Omental fat pad (tissue), 4 donors: Measurements from ENCODE around the gene GPER1. TPM values are rescaled to one million over a fixed set of nuclear protein-coding genes. Genes with fewer than 3 reads are reported as not detected.

Experiments
- ATAC-seq: fragments of 150-250 bp; one replicate; pipeline ENCODE4 v1.9.1; 2016; ENCODE audit warnings: mild to moderate bottlenecking, moderate library complexity; ENCODE audit not compliant: low FRiP score
- DNase-seq: peaks from one replicate; pipeline ENCODE4 v3.0.0-alpha.2; 2019; ENCODE audit warnings: low spot score
- total RNA-seq, 4 donors: library from RNA; depleted of rRNA; stranded (reverse); fragments of >200 nt; gene quantifications; one replicate each; pipeline ENCODE4 v1.1.0, GENCODE V29; 2016
- TF ChIP-seq, protein P1 (sequence below), 3 donors: fragments of 450-650 bp; IDR thresholded peaks; one replicate each; pipeline ENCODE4 v1.5.1; 2016 to 2017; ENCODE audit warnings: antibody characterized with exemption in 3 of 3, mild to moderate bottlenecking in 3 of 3, moderate library complexity in 2 of 3

GPER1 gene
- total RNA-seq, 4 donors from 2014 or later: 3.2 to 18.9 (median 4.1) TPM

DNA sequence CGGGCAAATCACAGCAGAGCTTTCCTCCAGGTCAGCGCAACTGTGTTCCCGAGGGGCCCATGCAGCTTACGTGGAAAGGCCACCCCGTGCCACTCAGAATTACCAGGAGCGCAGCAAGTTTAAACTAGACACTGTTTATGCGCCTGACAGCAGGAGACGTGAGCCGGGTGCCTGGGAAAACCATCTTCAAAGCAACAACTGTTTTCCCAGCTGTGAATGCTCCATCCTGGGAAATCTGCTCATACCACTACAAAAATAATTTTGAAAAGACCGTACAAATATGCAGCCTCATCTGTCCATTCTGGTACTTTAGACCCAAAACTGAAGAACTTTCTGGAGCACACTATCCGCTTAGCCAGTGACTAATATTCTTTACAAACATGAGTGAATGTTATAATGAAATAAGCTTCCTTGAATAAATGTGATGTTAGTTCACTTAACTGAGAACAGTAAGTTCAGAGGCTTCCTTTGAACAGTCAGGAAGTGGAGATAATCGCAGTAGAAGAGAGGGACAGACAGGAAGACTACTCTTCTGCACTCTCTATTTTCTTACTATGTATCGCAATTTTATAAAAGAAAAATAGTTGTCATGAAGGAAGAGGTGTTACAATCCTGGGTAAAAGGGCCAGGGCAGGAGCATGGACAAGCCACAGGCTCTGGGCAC, 16.7 kb downstream of the GPER1 start:
- TF ChIP-seq, protein P1, sequence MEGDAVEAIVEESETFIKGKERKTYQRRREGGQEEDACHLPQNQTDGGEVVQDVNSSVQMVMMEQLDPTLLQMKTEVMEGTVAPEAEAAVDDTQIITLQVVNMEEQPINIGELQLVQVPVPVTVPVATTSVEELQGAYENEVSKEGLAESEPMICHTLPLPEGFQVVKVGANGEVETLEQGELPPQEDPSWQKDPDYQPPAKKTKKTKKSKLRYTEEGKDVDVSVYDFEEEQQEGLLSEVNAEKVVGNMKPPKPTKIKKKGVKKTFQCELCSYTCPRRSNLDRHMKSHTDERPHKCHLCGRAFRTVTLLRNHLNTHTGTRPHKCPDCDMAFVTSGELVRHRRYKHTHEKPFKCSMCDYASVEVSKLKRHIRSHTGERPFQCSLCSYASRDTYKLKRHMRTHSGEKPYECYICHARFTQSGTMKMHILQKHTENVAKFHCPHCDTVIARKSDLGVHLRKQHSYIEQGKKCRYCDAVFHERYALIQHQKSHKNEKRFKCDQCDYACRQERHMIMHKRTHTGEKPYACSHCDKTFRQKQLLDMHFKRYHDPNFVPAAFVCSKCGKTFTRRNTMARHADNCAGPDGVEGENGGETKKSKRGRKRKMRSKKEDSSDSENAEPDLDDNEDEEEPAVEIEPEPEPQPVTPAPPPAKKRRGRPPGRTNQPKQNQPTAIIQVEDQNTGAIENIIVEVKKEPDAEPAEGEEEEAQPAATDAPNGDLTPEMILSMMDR (IDR thresholded peaks at IDR 0.05): no peak
- no peak for DNase-seq
- ATAC-seq: no peak

DNA sequence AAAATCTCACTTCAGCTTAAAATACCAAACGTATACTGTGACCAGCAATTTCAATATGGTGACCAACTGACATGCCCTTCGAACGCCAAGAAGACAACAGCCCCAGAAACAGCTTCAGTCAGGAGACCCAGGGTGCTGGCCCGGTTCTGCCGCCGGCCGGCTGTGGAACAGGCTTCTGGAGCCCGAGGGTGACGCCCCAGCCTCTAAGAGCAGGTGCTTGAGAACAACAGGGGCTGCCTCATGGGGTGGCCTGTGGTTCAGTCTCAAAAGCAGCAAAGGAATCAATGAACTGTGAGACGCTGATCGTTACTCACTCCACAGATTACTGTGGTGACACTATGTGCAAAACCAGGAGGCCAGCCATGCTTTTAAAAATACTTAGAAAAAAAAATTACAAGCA, 17.3 kb downstream of the GPER1 start:
- ATAC-seq: no peak
- DNase-seq: no peak
- TF ChIP-seq, protein P1 (IDR thresholded peaks at IDR 0.05): no peak

DNA sequence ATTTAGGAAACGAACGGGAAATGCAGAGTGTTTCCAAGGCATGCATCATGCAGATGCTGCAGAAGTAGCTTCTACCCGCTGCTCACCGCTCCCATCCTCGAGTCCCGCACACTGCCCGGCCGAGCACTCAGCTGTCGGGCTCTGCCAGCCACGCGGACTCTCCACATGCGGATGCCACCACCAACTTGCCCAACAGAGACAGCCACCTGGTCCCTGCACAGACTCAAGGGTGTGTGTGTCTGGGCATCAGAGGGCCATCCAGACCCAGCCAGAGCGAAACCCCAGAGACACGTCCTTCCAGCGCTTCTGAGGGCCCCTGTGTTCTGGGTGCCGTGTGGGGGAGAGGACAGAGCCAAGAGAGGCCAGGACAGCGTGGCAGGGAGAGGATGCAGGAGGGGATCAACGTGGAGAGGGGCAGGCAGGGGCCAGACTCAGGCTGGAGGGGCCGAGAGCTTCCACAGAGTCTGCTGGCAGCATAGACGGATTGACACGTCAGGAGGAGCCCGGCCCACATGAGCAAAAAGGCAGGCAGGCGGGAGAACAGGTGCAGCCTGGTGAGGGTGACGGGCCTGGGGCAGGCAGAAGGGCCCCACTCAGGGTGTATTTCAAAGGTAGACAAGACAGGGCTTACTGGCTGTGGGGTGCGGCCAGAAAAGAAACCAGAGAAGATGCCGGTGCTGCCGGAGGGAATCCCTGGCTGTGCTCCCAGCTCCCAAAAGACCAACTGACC, 18.3 kb downstream of the GPER1 start:
- ATAC-seq: no peak
- TF ChIP-seq, protein P1 (IDR thresholded peaks at IDR 0.05): no peak
- no peak for DNase-seq

DNA sequence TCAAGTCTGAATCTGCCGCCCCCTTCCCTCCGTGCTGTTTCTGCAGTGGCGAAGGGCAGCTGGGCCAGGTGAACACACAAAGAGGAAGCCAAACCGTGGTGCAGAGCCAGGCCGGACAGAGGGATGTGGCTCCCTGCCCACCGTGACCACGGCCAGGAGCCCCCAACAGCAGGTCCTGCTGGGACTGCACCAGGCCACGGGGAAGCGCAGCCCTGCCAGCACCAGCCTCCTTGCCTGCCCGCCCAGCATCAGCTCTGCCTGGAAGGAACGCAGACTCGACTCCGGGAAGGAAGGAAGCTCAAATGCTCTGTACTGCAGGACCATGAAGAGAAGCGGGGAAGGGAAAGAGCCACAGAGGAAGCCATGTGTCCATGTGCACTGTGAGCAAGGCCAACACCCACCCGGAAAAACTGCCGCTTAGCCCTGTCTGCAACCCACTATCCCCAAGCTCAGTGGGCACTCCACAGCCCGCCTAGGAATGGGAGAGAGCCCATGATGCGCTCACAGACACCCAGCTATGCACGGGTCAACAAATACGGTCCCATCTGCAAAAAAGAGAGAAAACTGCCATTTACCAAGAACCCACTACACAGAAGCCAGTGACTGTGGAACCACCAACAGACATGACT, 19.0 kb downstream of the GPER1 start:
- no peak for DNase-seq
- TF ChIP-seq, protein P1 (IDR thresholded peaks at IDR 0.05): no peak
- ATAC-seq: no peak

DNA sequence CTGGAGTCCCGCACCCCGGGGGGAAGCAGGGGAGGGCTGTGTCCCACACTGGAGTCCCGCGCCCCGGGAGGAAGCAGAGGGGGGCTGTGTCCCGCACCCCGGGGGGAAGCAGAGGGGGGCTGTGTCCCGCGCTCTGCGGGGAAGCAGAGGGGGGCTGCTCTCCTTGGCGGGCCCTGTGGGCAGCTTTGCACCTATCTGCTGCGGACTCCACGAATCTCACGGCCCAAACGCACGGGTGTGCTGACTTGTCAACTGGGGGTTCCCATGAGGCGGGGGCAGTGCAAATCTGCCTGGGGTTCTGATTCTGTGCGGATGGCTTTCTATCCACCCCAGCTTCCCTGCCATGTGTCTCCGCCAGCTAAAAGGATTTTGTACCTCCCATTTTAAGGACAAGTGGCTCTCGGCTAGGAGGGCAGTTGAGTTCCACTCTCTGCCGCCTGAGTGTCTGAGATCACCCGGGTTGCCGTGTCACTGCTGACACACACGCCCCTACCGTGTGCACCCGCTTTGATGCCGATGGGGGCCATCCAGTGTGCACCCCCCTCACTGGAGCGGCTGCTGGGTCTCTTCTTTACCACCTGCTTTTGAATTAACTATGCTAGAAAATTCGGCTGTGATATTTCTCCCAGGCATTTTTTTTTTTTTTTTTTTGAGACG, 20.5 kb downstream of the GPER1 start:
- ATAC-seq (no peak), DNase-seq (no peak)
- TF ChIP-seq, protein P1 (IDR thresholded peaks at IDR 0.05): no peak

DNA sequence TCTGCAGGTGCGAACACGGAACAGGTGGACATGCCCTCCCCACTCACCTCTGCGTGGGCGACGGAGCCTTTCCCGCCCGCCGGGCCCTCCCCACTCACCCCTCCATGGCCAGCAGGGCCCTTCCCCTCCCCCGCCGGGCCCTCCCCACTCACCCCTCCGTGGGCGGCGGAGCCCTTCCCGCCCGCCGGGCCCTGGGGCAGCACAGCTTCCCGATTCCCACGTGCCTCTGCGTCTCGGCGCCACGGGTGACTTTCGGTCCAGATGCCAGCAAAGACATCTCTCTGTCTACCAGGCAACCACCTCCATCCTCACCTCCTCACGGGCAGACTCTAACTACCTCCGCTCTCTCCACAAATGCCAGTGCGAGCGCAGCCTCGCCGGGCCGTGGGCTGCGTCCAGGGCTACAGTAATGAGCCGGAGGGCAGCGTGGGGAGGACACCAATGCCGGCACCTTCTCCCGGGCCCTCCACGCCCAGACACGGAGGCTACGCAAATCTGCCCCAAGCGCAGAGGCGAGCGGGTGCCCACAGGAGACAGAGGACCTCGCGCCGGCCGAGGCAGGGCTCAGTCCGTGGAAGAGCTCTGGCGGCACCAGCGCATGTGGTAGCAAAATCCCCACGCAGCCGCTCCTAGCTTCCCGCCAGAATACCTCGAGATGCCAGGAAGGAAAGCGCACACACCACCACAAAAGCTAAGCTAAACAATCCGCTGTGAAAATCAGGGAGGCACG, 21.8 kb downstream of the GPER1 start:
- TF ChIP-seq, protein P1 (IDR thresholded peaks at IDR 0.05): no peak
- ATAC-seq: no peak
- no peak for DNase-seq
